Activated CD8-positive, alpha-beta memory T cell treated with anti-CD3 and anti-CD28 coated beads, Interleukin-2, amount 10 ng/mL, durations not matched to agents 7 days and 5 days (primary cell): ENCODE results near the gene MAP4K5. TPM values are rescaled to one million over a fixed set of nuclear protein-coding genes. Genes with fewer than 3 reads are reported as not detected.

Experiments
- ATAC-seq: fragments of 150-1000 bp; cut with Tn5 transposase; one replicate; pipeline ENCODE4 v1.10.0; 2021; ENCODE audit warnings: moderate library complexity
- CTCF ChIA-PET: fragments of 350-600 bp; sonication (Branson Sonifier 250); formaldehyde crosslinking; loops from one replicate; lab custom pipeline; 2021; ENCODE audit warnings: antibody characterized with exemption; lab: Charles Lee
- DNase-seq: peaks from one replicate; pipeline ENCODE4 v3.0.0-alpha.2; 2020
- H3K27ac Mint-ChIP-seq: one replicate; pipeline ENCODE4 v1.8.0; 2021; ENCODE audit warnings: mild to moderate bottlenecking, mixed read lengths
- H3K27me3 Mint-ChIP-seq: one replicate; pipeline ENCODE4 v1.8.0; 2021; ENCODE audit warnings: mixed read lengths
- H3K36me3 Mint-ChIP-seq: one replicate; pipeline ENCODE4 v1.8.0; 2021; ENCODE audit warnings: mild to moderate bottlenecking, mixed read lengths
- H3K4me1 Mint-ChIP-seq: one replicate; pipeline ENCODE4 v1.8.0; 2021; ENCODE audit warnings: mixed read lengths
- H3K4me3 Mint-ChIP-seq: one replicate; pipeline ENCODE4 v1.8.0; 2021; ENCODE audit warnings: mild to moderate bottlenecking, moderate library complexity, mixed read lengths
- H3K9me3 Mint-ChIP-seq: one replicate; pipeline ENCODE4 v1.8.0; 2022; ENCODE audit warnings: low read depth, mixed read lengths
- total RNA-seq, 2 experiments: library from RNA; stranded (reverse); gene quantifications; one replicate each; pipeline ENCODE4 v1.2.3, GENCODE V29; 2021

MAP4K5 gene
- total RNA-seq, 2 experiments from 2014 or later: 31.4 to 38.7 TPM

GRCh38 chr14:50447461-50447860, 84.9 kb downstream of the MAP4K5 start:
- peaks cover 2% of the 10 kb centered on the region for H3K9me3 Mint-ChIP-seq
- H3K27ac Mint-ChIP-seq: no peak overlapping the region
- DNase-seq: no peak
- H3K36me3 Mint-ChIP-seq: peaks cover 39% of the 10 kb centered on the region
- no peak for ATAC-seq
- H3K4me3 Mint-ChIP-seq: no peak overlapping the region
- no peaks in the 10 kb centered on the region for H3K4me1 Mint-ChIP-seq
- CTCF ChIA-PET: no interaction called here
- H3K27me3 Mint-ChIP-seq: no peaks in the 10 kb centered on the region

GRCh38 chr14:50434528-50434927, 97.8 kb downstream of the MAP4K5 start:
- no peak for ATAC-seq
- no peak overlapping the region for H3K27ac Mint-ChIP-seq
- H3K27me3 Mint-ChIP-seq: no peaks in the 10 kb centered on the region
- peaks cover 50% of the 10 kb centered on the region for H3K36me3 Mint-ChIP-seq
- H3K4me3 Mint-ChIP-seq: no peak overlapping the region
- peaks cover 6% of the 10 kb centered on the region for H3K9me3 Mint-ChIP-seq
- CTCF ChIA-PET: no interaction called here
- H3K4me1 Mint-ChIP-seq: no peaks in the 10 kb centered on the region
- DNase-seq: no peak

- Mint-ChIP-seq H3K4me3 (no peak overlapping the region), H3K9me3 (peaks cover 4% of the 10 kb centered on the region)
- CTCF ChIA-PET: no interaction called here
Measured at GRCh38 chr14:50432131-50432530, 100.2 kb downstream of the MAP4K5 start.

GRCh38 chr14:50425816-50426215, 106.6 kb downstream of the MAP4K5 start:
- Mint-ChIP-seq H3K27ac (no peak overlapping the region), H3K36me3 (peaks cover 15% of the 10 kb centered on the region), H3K4me1 (no peaks in the 10 kb centered on the region), H3K27me3 (no peaks in the 10 kb centered on the region), H3K4me3 (no peak overlapping the region), H3K9me3 (no peaks in the 10 kb centered on the region)
- no peak for ATAC-seq
- CTCF ChIA-PET: no interaction called here
- no peak for DNase-seq

More at GRCh38 chr14:50432131-50432530, 100.2 kb downstream of the MAP4K5 start:
- no peak for ATAC-seq
- no peak overlapping the region for H3K27ac Mint-ChIP-seq
- H3K36me3 Mint-ChIP-seq: peaks cover 38% of the 10 kb centered on the region
- H3K4me1 Mint-ChIP-seq: no peaks in the 10 kb centered on the region
- DNase-seq: no peak
- H3K27me3 Mint-ChIP-seq: no peaks in the 10 kb centered on the region

GRCh38 chr14:50425105-50425504, 107.3 kb downstream of the MAP4K5 start:
- Mint-ChIP-seq H3K27ac (no peak overlapping the region), H3K9me3 (no peaks in the 10 kb centered on the region), H3K36me3 (peaks cover 15% of the 10 kb centered on the region), H3K4me3 (no peak overlapping the region), H3K27me3 (no peaks in the 10 kb centered on the region), H3K4me1 (no peaks in the 10 kb centered on the region)
- DNase-seq: no peak
- CTCF ChIA-PET: no interaction called here
- ATAC-seq: no peak

GRCh38 chr14:50423529-50423928, 108.8 kb downstream of the MAP4K5 start:
- no peak for DNase-seq
- no peak overlapping the region for H3K27ac Mint-ChIP-seq
- H3K4me1 Mint-ChIP-seq: no peaks in the 10 kb centered on the region
- H3K4me3 Mint-ChIP-seq: no peak overlapping the region
- ATAC-seq: no peak
- peaks cover 21% of the 10 kb centered on the region for H3K36me3 Mint-ChIP-seq
- H3K27me3 Mint-ChIP-seq: no peaks in the 10 kb centered on the region
- CTCF ChIA-PET: interaction anchor here (1.5 kb wide), 1 partner anchor 22 kb away, joined by 3 read pairs; no protein-coding TSS in a partner anchor
- H3K9me3 Mint-ChIP-seq: no peaks in the 10 kb centered on the region

- CTCF ChIA-PET: interaction anchor here (1.3 kb wide), 1 partner anchor 86 kb away, joined by 3 read pairs; no protein-coding TSS in a partner anchor
- peaks cover 29% of the 10 kb centered on the region for H3K36me3 Mint-ChIP-seq
- no peaks in the 10 kb centered on the region for H3K4me1 Mint-ChIP-seq
- ATAC-seq (no peak), DNase-seq (no peak)
- no peak overlapping the region for H3K4me3 Mint-ChIP-seq
- H3K27me3 Mint-ChIP-seq: no peaks in the 10 kb centered on the region
- H3K27ac Mint-ChIP-seq: no peak overlapping the region
- H3K9me3 Mint-ChIP-seq: no peaks in the 10 kb centered on the region
Measured at GRCh38 chr14:50421499-50421898, 110.9 kb downstream of the MAP4K5 start.

DNA sequence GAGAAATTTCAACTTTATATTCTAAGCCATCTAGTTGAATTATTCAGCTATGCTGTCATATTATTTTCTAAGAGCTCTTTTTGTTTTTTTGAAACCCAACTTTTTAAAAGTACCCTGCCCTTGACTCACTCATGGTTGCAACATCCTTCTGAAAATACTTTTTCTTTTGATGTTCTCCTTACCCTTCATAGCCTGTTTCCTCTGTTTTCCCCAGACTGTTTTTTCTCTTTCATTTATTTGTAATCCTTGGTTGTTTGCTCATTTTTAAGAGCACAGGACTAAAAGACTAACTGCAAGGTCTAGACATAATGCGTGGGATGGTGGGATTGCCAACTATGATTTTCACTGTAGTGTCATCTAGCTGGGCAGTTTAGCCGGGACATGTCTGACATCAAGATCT, 114.5 kb downstream of the MAP4K5 start:
- Mint-ChIP-seq H3K4me1 (no peaks in the 10 kb centered on the region), H3K4me3 (no peak overlapping the region), H3K27ac (no peak overlapping the region), H3K9me3 (no peaks in the 10 kb centered on the region), H3K27me3 (no peaks in the 10 kb centered on the region), H3K36me3 (peaks cover 43% of the 10 kb centered on the region)
- CTCF ChIA-PET: no interaction called here
- ATAC-seq (no peak), DNase-seq (no peak)

DNA sequence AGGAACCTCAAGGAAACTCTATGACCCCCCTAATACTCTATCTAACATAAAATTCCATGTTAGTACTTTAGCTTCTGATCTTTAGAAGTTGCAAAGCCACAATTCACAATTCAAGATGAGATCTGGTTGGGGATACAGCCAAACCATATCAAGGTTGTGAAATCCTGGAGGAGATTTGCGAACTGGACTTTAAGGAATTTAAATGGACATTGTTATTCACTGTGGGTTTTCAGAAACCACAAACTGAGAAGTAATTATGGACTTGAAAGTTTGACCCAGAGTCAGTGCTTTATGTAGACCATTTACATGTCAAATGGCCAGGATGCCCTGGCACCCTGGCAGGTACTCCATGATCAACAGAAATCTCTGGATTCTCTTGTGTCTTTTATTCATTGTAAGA, 121.4 kb downstream of the MAP4K5 start:
- CTCF ChIA-PET: interaction anchor here (0.7 kb wide), 1 partner anchor 74 kb away, joined by 3 read pairs; no protein-coding TSS in a partner anchor
- Mint-ChIP-seq H3K4me1 (no peaks in the 10 kb centered on the region), H3K9me3 (peaks cover 4% of the 10 kb centered on the region), H3K27me3 (no peaks in the 10 kb centered on the region), H3K27ac (no peak overlapping the region), H3K36me3 (peaks cover 18% of the 10 kb centered on the region), H3K4me3 (no peak overlapping the region)
- DNase-seq (no peak), ATAC-seq (no peak)

GRCh38 chr14:50410071-50410470, 122.3 kb downstream of the MAP4K5 start:
- CTCF ChIA-PET: interaction anchor here (0.7 kb wide), 1 partner anchor 75 kb away, joined by 3 read pairs; no protein-coding TSS in a partner anchor

GRCh38 chr14:50407111-50407812, 125.1 kb downstream of the MAP4K5 start:
- CTCF ChIA-PET: no interaction called here
- Mint-ChIP-seq H3K27me3 (no peaks in the 10 kb centered on the region), H3K4me1 (peaks cover 3% of the 10 kb centered on the region), H3K27ac (no peak overlapping the region), H3K9me3 (peaks cover 4% of the 10 kb centered on the region), H3K36me3 (peaks cover 2% of the 10 kb centered on the region), H3K4me3 (no peak overlapping the region)
- ATAC-seq: no peak
- DNase-seq: no peak

More at GRCh38 chr14:50410071-50410470, 122.3 kb downstream of the MAP4K5 start:
- Mint-ChIP-seq H3K4me1 (no peaks in the 10 kb centered on the region), H3K4me3 (no peak overlapping the region), H3K27me3 (no peaks in the 10 kb centered on the region), H3K9me3 (peaks cover 4% of the 10 kb centered on the region), H3K36me3 (peaks cover 15% of the 10 kb centered on the region), H3K27ac (no peak overlapping the region)
- ATAC-seq (no peak), DNase-seq (no peak)

GRCh38 chr14:50403419-50403818, 128.9 kb downstream of the MAP4K5 start:
- Mint-ChIP-seq H3K36me3 (peaks cover 1% of the 10 kb centered on the region), H3K27ac (no peak overlapping the region), H3K4me3 (no peak overlapping the region), H3K9me3 (peaks cover 4% of the 10 kb centered on the region), H3K4me1 (peaks cover 3% of the 10 kb centered on the region), H3K27me3 (no peaks in the 10 kb centered on the region)
- CTCF ChIA-PET: no interaction called here
- DNase-seq: no peak
- no peak for ATAC-seq

GRCh38 chr14:50402965-50403364, 129.4 kb downstream of the MAP4K5 start:
- CTCF ChIA-PET: no interaction called here
- no peak overlapping the region for H3K27ac Mint-ChIP-seq
- ATAC-seq: no peak
- peaks cover 4% of the 10 kb centered on the region for H3K9me3 Mint-ChIP-seq
- no peak overlapping the region for H3K4me3 Mint-ChIP-seq
- H3K36me3 Mint-ChIP-seq: peaks cover 1% of the 10 kb centered on the region
- no peak for DNase-seq
- H3K27me3 Mint-ChIP-seq: no peaks in the 10 kb centered on the region
- H3K4me1 Mint-ChIP-seq: peaks cover 3% of the 10 kb centered on the region

DNA sequence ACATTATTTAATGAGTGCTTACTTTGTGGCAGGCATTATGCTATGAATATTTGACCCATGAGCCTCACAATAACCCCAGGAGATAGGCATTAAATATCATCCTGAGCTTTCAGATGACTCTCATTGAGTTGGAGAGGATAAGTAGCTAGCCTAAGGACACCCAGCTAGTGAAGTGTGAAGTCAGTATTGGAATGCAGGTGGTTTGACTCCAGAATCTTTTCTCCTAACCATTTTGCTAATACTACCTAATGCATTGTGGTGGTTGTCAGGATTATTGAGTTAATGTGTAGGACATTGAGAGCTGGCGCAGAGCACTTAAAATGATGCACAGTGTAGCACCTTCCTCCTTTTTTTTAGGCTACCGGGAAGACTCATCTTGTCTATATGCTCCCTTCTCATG, 131.9 kb downstream of the MAP4K5 start:
- peaks cover 2% of the 10 kb centered on the region for H3K36me3 Mint-ChIP-seq
- CTCF ChIA-PET: interaction anchor here (1.2 kb wide), 1 partner anchor 22 kb away, joined by 3 read pairs; no protein-coding TSS in a partner anchor

More for the DNA sequence above, 131.9 kb downstream of the MAP4K5 start:
- Mint-ChIP-seq H3K4me3 (no peak overlapping the region), H3K9me3 (no peaks in the 10 kb centered on the region), H3K27ac (no peak overlapping the region), H3K27me3 (peaks cover 6% of the 10 kb centered on the region), H3K4me1 (peaks cover 18% of the 10 kb centered on the region)
- DNase-seq (no peak), ATAC-seq (no peak)
